NCI-H510A treated with DMSO at 0.1 percent for 48 hours (cell line): ENCODE data around the gene MSRB1.

Experiments
- DNase-seq: peaks from one replicate; lab custom pipeline; 2025; lab: John Stamatoyannopoulos, UW

MSRB1 gene, protein sequence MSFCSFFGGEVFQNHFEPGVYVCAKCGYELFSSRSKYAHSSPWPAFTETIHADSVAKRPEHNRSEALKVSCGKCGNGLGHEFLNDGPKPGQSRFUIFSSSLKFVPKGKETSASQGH

DNA sequence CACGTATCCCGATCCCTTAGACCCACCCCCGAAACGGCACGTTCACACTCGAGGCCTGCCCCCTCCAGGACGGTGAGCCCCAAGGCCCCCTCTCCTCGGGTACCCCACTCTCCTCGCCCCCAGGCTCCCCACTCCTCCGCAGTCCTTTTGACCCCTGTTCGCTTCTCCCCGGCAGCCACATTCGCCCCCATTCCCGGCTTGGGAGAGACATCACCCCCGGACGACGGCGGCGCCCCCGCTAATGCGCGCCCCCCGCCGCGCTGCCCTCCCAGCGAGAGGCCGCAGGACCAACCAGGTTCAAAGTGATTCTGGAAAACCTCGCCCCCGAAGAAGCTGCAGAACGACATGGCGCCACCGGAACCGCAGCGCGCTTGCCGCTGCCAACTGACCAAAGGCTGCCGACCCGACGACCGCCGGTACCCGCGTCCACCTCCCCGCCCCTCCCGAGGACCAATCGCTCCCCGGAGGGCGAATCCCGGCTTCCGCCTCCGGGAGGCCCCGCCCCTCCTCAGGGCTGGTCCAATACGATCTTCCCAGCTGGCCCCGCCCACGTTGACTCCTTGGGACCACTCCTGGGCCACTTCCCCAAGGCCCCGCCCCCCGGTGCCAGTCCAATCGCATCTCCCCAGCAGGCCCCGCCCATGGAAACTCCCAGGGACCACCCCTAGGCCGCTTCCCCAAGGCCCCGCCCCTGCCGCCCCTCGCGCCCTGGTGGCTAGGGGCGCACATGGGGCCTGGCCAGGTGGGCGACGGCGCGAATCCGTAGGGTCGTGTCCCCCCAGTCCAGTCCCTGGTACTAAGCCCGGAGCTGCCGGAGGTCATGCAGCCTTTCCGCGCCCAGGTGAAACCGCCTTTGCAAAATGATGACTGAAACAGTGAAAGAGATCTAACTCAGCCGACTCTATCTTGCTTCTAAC, at the start of gene MSRB1:
Gene MSRB1 (minus strand): TSS at position 390 of the 917 bp plus-strand sequence. CDS start 43 bp downstream, at position 347.
- DNase-seq = peak; percentile 91

DNA sequence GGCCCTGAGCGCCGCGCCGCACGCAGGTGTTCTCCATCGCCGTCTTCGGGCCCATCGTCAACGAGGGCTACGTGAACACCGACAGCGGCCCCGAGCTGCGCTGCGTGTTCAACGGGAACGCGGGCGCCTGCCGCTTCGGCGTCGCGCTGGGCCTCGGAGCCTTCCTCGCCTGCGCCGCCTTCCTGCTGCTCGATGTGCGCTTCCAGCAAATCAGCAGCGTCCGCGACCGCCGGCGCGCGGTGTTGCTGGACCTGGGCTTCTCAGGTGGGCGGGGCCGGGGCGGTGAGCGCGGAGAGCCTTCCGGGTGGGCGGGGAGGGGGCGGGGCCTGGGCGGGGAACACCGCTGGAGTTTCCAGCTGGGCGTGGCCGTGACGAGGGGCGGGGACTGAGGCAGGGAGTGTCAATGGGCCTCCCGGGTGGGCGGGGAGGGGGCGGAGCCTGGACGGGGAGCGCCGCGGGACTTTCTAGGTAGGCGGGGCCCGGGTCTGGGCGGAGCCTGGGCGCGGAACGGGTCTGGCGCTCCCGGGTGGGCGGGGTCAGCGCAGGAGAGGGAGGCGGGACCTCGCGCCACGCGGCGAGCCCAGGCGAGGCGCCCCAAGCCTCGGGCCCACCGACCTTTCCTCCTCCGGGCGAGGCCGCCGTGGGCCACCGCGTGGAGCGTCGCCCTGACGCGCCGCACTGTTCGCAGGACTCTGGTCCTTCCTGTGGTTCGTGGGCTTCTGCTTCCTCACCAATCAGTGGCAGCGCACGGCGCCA, 49.1 kb upstream of the MSRB1 start:
- no peak for DNase-seq

DNA sequence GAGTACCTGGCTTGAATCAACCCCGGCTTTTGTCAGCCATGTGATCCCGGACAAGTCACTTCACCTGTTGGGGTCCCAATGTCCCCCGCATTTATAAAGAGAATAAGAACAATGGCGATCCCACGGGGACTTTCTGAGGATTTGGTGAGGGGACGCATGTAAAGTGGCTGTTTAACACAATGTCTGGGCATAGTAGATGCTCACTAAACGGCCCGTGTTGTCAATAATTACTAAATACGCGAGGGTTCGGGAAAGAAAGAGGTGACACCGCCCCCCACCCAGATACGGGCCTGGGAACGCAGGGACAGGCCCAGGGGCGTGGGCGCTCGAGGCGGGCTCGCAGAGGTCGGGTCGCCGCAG, 48.6 kb upstream of the MSRB1 start:
- DNase-seq = no peak

DNA sequence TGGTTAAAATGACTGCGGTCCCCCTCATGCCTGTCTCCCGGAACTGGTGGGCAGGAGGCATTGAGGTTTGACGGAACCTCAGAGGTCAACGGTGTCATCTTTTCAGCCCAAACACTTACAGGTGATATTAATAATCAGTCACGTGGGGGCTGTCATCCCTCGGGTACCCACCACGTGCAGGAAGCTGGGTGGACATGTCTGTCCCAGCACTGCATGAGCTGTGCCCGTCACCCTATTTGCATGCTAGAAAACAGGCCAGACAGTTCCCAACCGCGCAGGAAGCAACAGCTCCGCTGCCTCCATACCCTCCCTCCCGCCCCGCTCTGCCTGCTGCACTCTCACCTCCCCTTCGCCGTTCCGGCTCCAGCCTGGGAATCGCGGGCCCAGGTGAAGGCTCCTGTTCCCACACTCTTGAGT, 48.1 kb upstream of the MSRB1 start:
- no peak for DNase-seq

DNA sequence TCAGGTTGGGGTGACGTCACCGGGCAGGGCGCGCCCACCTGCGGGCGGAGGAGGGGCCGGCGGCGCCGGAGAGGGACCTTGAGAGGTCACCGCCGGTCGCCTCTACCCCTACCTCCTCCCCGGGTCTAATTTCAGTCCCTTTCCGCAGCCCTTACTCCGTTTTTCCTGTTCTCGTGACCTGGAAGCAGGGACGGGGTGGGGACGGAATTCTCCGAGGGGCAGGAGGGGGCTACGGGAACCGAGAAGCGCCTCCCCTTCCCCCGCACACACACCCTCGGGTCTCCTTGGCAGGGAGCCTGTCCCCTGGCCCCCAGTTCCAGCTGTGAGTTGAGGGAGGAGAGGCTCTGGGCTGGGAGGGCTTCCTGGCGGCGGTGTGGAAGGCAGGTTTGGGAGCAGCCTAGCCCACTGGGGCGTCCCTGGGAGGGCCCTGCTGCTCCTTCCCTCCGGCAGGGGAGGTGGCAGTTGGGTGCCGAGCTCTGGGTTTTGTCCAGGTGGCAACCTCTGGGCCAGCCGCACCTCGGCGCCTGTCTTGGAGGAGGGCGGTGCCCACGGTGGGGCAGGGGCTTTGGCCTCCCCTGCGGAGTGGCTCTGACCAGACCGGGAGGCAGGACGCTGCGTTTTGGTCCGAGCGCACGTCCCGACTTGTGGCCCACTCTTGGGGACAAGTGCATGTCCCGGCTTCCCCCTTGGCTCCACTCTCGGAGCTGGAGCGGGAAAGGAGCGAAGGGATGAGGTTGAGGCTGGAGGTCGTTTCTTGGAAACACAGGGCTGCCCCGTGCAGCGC, 47.5 kb upstream of the MSRB1 start:
- DNase-seq = no peak

DNA sequence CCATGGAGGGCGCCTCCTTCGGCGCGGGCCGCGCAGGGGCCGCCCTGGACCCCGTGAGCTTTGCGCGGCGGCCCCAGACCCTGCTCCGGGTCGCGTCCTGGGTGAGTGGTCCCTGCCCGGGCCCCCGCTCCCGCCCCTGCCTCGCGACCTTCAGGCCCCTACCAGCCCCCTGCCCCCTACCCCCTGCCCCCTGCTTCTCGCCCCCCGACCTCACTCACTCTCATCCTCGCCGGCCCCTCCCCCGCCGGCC, 47.0 kb upstream of the MSRB1 start:
- DNase-seq = no peak

DNA sequence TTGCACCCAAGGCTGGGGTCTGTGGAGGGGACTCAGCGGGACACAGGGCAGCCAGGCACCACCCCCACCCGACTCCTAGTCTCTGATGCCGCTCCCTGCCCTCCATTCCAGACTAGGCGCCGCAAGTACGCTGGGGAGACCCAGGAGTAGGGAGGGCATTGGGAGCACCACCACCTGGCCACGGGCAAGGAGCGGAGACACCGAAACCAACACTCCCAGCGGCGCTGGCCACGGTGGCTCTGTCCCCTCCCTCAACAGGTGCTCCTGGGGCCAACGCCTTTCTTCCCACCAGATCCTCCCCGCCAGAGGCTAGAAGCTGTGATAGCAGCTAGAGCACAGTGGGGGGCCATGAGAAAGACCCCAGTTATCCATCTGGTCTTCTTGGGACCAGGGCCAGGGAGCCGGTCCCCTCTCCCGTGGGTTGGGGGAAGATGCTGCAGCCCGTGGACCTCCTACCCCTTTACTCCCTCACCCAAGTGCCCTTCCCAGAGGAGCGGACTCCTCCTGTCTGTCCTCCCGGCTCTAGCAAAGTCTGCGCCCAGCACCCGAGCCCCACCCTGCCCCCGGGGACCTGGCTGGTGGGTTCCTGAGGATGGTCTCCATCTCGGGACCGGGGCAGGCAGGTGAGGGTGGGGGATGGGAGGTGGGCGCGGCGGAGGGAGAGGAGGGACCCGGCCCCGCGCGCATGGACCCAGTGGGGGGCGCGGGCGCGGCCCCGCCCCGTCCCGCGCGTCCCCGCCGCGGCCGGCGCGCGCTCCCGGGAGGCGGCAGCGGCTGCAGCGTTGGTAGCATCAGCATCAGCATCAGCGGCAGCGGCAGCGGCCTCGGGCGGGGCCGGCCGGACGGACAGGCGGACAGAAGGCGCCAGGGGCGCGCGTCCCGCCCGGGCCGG, 46.5 kb upstream of the MSRB1 start, which contains the start of gene SYNGR3:
Gene SYNGR3 (plus strand): TSS at position 762 of the 892 bp plus-strand sequence. CDS start 133 bp downstream, outside the sequence.
- no peak for DNase-seq

DNA sequence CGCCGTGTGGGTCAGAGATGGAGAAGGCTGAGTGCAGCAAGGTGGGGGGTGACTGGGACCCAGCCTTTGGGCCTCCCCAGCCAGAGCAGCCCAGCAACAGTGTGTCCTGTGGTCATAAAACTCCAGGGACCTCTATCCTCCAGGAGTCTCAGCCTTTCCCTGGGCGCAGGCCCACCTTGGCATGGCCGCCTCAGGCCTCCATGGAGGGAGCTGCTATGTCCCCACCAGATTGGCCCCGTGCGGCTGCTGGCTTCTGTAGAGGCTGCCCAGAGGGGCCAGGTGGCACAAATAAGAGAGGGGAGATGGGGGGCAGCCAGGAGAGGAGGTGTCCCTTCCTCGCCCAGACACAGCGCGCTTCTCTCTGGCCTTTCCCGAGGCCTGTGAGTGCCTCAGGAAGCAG, 44.2 kb upstream of the MSRB1 start:
- no peak for DNase-seq

DNA sequence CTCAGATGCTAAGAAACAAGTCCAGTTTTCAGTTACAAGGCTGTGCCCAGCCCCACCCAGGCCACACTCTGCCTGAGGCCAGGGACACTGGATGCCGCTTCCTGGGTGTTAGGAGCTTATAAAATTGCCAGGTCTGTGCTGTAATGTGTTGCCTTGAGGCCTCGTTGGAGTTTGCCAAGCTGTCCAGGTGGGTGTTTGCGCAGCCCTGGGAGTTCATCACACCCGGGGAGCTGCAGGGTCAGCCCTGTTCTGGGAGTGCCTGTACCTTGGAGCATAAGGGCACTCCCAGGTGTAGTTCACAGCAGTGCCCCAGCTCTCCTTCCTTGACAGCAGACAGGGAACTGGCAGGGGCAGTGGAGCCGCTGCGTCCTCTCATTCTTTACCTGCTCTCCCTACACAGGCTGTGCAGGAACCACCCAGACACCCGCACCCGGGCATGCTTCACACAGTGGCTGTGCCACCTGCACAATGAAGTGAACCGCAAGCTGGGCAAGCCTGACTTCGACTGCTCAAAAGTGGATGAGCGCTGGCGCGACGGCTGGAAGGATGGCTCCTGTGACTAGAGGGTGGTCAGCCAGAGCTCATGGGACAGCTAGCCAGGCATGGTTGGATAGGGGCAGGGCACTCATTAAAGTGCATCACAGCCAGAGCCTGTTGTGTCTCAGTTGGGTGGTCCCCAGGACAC, 42.6 kb upstream of the MSRB1 start:
- no peak for DNase-seq

DNA sequence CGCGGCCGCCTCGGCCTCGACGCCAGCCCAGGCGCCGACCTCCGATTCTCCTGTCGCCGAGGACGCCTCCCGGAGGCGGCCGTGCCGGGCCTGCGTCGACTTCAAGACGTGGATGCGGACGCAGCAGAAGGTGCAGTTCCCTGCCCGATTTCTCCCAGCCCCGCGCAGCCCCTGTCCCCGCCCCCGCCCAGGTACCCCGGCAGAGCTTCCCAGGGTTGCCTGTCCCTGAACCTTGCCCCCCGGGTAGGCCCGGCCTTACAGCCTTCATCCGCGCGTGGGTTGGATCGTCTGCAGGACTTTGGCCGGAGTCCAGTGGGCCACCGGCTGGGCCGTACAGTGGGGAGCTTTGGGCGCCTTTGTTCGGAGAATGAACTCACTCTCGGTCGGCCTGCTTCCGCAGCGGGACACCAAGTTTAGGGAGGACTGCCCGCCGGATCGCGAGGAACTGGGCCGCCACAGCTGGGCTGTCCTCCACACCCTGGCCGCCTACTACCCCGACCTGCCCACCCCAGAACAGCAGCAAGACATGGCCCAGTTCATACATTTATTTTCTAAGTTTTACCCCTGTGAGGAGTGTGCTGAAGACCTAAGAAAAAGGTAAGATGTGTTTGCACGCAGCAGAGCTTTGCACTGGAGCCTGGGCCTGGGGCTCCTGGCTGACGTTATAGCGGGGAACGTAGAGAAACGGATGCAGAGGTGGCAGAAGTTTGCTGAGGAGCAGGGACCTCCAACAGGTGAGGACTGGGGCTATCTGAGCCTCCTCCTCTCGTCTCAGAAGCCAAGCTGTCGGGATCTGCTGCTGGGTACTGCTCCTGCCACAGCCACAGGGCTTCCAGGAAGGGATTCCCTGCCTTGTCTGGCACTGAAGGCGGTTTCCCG, 41.6 kb upstream of the MSRB1 start:
- DNase-seq = no peak

DNA sequence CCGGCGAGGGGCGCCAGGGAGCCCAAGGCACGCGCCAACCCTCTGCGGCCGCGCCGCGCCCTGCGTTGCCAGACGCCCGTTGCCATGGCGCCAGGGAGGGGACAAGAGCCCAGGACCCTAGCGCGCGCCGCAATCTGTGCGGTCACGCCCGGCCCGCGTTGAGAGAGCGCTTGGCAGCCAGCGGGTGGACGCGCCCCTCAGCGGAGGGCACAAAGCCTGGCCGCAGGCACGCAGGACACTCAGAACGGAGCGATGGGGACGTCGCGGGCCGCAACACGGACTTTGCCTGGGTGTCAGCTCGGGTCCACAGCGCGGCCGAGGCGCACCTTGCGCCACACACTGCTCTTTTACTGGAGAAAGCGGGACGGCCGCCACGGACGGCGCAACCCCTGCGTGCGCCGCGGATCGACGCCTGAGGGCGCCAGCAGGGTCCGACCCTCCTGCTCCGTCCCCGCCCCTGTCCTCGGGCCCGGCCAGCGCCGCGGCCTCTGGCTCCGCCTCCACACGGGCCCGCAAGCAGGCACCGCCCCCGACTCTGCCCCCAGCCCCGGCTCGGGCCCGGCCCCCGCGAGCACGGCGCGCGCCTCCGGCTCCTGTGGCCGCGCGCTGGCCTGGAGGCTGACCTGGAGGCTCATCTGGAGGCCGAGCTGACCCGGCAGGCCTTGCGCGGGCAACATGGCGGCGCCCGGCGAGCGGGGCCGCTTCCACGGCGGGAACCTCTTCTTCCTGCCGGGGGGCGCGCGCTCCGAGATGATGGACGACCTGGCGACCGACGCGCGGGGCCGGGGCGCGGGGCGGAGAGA, 40.7 kb upstream of the MSRB1 start, which contains the start of gene GFER:
Gene GFER (plus strand): TSS at position 650 of the 803 bp plus-strand sequence. CDS start 26 bp downstream, at position 676.
- peak; percentile 74 for DNase-seq

DNA sequence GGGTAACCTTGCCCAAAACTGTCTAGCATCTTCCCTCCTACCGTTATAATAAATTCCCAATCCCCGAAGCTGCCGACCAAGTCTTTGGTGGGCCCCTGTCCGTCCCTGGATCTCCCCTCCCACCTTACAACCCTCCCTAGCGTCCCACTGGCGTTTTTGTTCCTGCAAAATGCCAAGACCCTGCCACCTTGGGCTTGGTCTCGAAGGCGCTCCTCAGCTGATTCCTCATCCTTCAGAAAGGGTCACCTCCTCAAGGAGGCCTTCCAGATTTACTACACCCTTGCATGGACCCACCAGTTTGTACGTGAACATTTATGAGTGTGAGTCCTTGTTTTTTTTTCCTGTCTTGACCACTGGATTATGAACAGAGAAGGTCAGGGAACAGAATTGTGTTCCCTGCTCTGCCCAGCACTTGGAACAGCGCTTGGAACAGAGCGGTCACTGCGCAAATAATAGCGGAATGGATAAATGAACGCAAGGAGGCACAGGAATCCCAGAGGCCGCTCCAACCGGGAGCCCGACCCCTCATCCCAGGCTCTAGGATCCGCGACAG, 40.1 kb upstream of the MSRB1 start:
- DNase-seq = no peak

DNA sequence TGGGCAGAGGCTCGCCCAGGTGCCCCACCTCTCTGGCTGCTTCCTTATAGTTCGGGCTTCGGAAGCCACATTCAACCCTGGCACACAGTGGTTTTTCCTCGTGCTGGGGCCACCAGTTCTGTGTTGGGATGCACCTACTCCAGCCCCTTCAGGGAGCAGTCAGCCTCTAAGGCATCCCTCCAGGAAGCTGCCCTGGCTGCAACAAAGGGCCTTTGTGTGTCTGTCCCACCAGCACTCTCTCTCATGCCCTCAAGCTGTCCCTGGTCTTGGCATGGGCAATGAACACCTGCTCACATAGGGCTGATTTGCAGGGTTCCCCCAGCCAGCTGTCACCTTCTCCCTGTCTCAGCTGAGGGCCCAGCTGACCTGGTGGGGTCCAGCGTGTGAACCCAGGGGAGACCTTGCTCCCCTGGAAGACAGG, 39.0 kb upstream of the MSRB1 start:
- DNase-seq = no peak

DNA sequence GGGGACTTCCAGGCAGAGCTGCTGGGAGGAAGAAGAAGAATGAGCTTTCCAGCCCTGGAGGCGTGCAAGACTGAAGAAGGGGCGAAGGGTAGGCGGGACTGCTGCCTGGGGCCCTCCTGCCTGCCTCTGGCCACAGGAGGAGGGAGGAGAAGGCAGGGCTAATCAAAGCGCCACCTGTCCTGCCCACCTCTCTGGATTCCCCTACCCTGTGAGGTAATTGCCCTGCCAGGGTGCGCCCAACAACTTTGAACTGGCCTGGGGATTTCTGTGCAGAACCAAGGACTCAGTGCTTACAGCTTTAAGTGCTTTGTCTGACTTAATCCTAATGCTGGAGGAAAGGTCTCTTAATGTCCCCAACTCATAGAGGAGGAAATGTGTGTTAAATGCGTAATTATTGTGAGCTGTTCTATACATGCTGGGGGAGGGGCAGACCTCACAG, 38.4 kb upstream of the MSRB1 start, which contains the start of gene NOXO1:
Gene NOXO1 (minus strand): TSS at position 72 of the 439 bp plus-strand sequence. CDS start 290 bp downstream, outside the sequence.
- no peak for DNase-seq

DNA sequence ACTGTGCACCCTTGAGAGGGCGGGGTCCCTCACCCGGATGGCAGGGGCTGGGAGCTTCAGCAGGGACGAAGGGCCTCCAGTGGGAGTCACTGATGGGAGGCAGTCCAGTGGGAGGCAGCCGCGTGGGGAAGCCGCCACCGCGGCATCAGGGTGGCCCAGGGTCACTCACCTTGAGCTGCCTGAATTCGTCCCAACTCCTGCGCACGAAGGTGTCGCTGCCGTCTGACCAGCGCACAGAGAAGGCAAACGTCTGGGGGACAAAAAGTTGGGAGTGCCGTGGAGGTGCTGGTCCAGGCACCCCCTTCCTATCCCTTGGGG, 37.7 kb upstream of the MSRB1 start:
- no peak for DNase-seq

DNA sequence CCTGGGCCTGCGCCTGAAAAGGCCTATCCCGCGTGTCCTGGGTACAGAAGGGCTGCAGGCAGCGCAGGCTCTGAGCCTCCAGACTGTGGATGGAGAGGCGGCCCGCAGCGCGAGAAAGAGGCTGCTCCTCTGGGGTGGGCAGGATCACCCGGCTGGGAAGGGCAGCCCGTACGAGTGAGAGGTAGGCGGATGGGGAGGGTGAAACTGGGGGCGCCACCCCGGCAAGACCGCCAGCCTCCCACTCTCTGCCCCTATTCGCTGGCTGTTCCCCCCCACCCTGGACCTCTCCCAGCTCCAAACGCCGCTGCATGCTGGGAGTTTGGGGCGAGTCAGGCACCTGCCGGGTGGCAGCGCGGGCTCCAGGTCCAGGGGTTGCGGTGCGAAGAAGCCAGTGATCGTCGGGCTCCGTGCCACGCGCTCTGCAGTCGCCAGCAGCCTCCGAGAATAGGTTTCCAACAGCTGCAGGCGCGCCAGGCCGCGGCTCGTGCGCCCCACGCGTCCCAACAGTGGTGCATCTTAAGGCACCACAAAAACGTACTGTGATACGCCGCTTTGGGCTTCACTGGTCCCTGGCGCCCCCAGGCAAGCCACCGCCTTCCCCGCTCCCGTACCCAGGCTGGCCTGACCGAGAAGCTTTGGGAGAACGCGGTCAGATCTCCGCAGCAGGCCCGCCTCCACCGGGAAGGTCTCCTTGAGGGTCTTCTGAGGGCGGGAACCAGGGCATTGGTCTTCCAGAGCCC, 37.2 kb upstream of the MSRB1 start:
- no peak for DNase-seq

DNA sequence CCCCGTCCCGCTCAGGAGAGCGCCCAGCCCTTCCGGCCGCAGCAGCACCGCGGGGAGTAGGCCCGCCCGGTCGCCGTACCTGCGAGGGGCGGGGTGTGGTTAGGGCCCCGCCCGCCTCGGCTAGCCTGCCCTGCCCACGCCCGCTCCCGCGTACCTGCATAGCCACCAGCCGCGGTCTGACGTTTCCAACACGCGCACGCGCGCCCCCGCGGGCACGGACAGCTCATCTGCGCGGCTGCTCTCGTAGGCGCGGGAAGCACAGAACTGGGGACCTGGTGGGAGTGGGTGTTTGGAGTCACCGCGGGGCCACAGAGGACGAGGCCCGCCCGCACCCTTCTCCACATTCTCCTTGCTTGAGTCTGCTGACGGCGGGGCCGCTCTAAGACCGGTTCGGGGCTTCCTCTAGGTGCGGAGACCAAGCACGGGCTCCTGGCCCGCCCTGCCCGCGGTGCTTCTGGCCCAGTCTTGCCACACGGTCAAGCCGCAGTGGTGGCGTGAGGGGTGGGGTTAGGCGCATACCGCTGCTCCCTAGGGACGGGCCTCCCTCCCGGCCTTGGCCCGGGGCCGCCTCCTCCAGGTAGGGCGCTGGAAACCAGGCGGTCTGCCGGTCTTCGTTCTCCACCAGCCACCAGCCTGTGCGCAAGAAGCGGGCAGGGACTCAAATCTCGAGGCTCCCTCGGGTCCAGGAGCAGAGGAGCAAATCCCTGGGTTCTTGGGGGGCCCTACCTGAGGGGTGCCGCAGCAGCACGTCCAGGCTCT, 36.5 kb upstream of the MSRB1 start:
- no peak for DNase-seq
